Smooth muscle cell of the brain vasculature (primary cell): Measurements from ENCODE around the gene TMEM117.

Experiments
- DNase-seq: peaks from one replicate; pipeline ENCODE4 v3.0.0-alpha.2; 2012; ENCODE audit warnings: low read depth, low spot score

The TMEM117 gene

DNA sequence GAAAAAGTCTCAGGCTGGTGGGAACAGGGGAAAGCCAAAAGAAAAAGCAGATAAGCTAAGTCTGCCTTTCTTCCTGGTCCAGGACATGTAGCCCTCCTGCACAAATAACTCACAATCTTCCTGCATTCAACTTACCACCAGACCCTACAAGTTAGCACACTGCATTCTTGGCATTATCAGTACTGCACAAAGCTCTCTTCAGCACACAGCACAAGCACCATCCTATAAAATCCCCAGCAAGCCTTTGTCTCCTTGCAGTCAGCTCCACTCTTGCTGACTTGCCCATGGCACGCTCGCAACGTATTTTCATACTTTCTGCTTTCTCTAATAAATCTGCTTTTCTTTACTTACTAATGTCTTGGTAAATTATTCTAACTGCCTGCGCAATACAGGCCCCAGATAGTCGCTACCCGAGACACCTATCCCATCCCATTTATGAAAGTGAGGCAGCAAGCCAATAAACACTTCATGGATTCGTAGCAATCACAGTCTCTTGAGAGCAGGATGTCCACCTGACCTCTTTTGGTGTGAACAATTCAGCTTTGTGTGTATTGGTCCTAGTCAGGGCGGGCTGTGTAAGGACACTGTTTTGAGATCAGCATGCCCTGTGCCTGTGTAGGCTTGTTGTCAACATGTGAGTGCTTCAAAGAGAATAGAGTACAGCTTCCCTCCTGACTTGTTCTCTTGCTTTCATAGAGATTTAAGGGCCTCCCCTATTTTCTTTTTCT is 49.0 kb downstream of the TMEM117 start:
- no peak for DNase-seq

DNA sequence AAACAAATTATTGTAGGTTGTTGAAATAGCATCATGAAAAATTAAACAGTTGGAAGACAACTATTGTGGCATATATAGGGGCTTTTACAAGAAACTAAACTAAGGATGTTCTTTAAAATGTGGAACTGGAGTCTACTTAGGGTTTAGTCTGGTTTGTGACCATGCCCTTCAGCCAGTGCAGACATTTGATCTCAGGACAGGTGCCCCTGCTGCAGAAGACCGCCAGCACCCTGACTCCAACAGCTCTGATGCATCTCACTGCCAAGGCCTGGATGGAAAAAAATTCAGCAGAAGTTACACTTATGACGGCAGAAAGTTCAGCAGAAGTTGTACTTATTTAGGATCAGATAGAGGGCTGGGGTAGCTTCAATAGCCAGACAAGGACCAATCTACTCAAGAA is 51.5 kb downstream of the TMEM117 start:
- DNase-seq, result no peak

DNA sequence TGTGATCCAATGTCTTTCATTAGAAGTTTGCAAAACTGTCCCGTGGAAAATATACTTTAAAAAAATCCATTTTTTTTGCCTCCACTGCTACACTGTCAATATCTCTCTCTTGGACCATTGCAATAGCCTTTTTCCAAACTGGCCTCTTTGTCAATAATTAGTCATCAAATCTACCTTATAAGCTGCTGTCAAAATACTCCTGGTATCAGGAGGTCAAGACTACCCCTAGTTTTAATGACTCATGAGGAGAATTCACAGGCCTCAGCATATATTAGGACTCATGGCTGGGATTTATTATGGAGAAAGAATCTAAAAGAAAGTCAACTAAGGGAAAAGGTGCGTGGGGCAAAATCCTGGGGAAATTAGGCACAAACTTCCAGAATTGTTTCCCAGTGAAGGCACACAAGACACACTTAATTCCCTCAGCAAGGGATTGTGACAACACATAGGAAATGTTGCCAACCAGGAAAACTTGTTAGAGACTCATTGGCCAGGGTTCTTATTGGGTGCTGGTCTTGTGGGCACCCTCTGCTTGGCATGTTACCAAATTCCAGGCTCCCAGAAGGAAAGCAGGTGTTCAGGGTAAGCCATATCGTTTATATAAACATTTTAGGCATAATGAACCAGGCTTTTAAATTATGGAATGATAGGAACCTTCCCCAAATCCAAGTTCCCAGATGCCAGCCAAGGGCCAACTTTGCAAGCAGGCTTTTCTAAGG is 56.1 kb downstream of the TMEM117 start:
- DNase-seq, result no peak

DNA sequence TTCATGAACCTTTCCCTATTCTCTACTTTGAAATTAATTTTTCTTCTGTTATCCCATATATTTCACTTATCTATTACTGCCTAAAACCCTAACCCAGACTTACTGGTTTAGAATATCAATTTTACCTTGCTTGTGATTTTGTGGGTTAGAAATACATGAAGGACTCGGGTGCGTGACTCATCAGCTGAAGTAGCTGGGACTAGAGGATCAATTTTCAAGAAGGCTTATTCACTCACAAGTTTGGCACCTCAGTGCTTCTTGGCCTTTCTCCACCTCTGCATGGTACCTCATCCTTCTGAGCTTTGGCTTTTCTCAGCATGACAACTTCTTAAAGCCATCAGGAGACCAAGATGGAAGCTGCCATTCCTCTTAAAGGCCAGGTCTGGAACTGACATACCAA is 57.8 kb downstream of the TMEM117 start:
- no peak for DNase-seq

GRCh38 chr12:43895580-43896206 is 59.8 kb downstream of the TMEM117 start:
- DNase-seq, result no peak

GRCh38 chr12:43896496-43896895 is 60.6 kb downstream of the TMEM117 start:
- no peak for DNase-seq

DNA sequence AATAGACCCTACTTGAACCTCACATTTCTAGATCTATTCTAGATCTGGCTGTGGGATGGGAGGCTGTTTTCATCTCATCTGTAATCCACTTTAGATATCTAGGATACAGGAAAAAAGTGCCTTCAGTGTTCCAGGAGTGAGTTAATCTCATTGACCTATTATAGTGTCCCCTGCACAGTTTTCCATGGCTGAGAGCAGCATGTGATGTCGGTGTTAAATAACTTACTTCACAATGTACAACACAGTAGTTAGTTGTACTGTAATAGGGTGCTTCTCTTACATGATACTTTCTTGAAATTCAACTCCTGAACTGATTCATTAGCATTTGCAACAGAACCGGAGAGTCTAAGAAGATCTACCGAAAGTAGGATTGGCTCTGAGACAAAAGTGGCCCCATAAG is 62.6 kb downstream of the TMEM117 start:
- no peak for DNase-seq

DNA sequence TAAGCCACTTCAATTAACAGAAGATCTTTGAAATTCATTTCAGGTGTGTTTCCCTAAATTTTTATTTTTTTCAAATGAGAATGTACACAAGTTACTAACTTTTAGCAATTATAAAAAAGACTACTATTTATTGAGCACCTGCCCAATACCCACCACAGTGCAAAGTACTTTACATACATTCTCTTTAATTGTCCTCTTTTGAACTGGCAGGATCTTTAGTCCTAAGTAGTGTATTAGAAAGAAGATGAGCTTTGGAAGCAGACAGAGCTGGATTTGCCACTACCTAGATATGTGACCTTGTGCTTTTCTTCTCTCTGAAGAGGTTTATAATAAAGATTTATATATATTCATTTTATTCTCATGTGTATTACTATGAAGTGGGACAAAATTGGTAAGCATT is 63.7 kb downstream of the TMEM117 start:
- DNase-seq, result no peak

DNA sequence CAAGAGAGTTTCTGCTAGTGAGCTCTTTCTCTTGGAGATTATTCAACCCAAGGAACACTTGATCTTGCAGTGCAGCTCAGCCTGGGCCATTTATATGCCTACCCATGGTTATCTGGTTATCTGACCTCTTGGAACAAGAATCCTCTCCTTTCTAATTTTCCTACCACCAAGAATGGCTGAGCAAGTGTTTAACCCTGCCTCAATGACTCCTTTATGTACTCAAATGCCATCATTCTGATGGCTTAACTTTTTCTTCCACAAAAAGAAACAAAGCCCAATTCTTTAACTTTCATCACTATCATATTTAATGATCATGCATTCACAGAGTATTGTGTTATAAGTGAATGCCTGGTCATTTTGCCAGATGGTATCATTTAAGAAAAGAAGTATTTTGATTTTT is 67.8 kb downstream of the TMEM117 start:
- no peak for DNase-seq

GRCh38 chr12:43912859-43913258 is 77.0 kb downstream of the TMEM117 start:
- DNase-seq, result no peak

GRCh38 chr12:43914391-43914790 is 78.5 kb downstream of the TMEM117 start:
- no peak for DNase-seq

- no peak for DNase-seq
These were observed 79.1 kb downstream of the TMEM117 start for GRCh38 chr12:43914923-43915468.

- DNase-seq, result no peak
These were observed 82.0 kb downstream of the TMEM117 start for GRCh38 chr12:43917896-43918295.

- no peak for DNase-seq
These were observed 85.9 kb downstream of the TMEM117 start for GRCh38 chr12:43921666-43922337.

- DNase-seq, result no peak
These were observed 94.2 kb downstream of the TMEM117 start for GRCh38 chr12:43930032-43930431.

GRCh38 chr12:43931187-43931586 is 95.3 kb downstream of the TMEM117 start:
- no peak for DNase-seq

GRCh38 chr12:43935581-43935980 is 99.7 kb downstream of the TMEM117 start:
- DNase-seq, result no peak

- no peak for DNase-seq
These were observed 102.1 kb downstream of the TMEM117 start for GRCh38 chr12:43937947-43938346.

GRCh38 chr12:43942379-43942778 is 106.5 kb downstream of the TMEM117 start:
- DNase-seq, result no peak

GRCh38 chr12:43945983-43946382 is 110.1 kb downstream of the TMEM117 start:
- no peak for DNase-seq

- no peak for DNase-seq
These were observed 115.4 kb downstream of the TMEM117 start for GRCh38 chr12:43951286-43951685.
